H1 (cell line): ENCODE measurements around the gene PRICKLE1. TPM values are rescaled to one million over a fixed set of nuclear protein-coding genes. Genes with fewer than 3 reads are reported as not detected.

ENCODE experiments used
- CTCF ChIA-PET: fragments of 300-600 bp; sonication (Branson Sonifier 250); formaldehyde crosslinking; loops from one replicate; lab custom pipeline; 2021; ENCODE audit not compliant: partially characterized antibody; lab: Charles Lee
- POLR2A ChIA-PET: fragments of 300-600 bp; sonication (Branson Sonifier 250); formaldehyde crosslinking; loops from one replicate; lab custom pipeline; 2021; ENCODE audit warnings: inconsistent platforms; ENCODE audit not compliant: partially characterized antibody; lab: Charles Lee
- DNase-seq, 2 experiments: peaks; one replicate each; pipeline versions ENCODE4 v3.0.0 to v3.0.0-alpha.2; 2010 to 2022; ENCODE audit warnings: low spot score in 2 of 2, low read depth in 1 of 2, mixed read lengths in 1 of 2
- FAIRE-seq: peaks from 2 replicates; lab custom pipeline; 2011; peaks lifted over from hg19 to GRCh38; lab: Jason Lieb, UNC
- H2AFZ ChIP-seq: 2 replicates; pipeline ENCODE4 v1.8.1; 2012; ENCODE audit warnings: low read length, inconsistent platforms
- H2AK5ac ChIP-seq: 2 replicates; pipeline ENCODE4 v1.6.1; 2013; ENCODE audit warnings: low read depth, low read length
- H2BK120ac ChIP-seq: replicated peaks from 2 replicates; pipeline ENCODE3; 2013; ENCODE audit warnings: low read depth, low read length, inconsistent platforms
- H2BK12ac ChIP-seq: 2 replicates; pipeline ENCODE4 v1.6.1; 2013; ENCODE audit warnings: low read depth, low read length
- H2BK15ac ChIP-seq: 2 replicates; pipeline ENCODE4 v1.6.1; 2013; ENCODE audit warnings: low read length
- H2BK20ac ChIP-seq: 2 replicates; pipeline ENCODE4 v1.6.1; 2013; ENCODE audit warnings: low read length
- H2BK5ac ChIP-seq: 2 replicates; pipeline ENCODE4 v1.6.1; 2013; ENCODE audit warnings: low read depth, low read length
- H3K14ac ChIP-seq: 2 replicates; pipeline ENCODE4 v1.6.1; 2013; ENCODE audit warnings: inconsistent platforms; ENCODE audit not compliant: insufficient read length
- H3K18ac ChIP-seq: 2 replicates; pipeline ENCODE4 v1.6.1; 2013; ENCODE audit warnings: low read length; ENCODE audit errors: extremely low read depth
- H3K23ac ChIP-seq: 2 replicates; pipeline ENCODE4 v1.6.1; 2013; ENCODE audit warnings: inconsistent platforms; ENCODE audit not compliant: insufficient read length
- H3K23me2 ChIP-seq: 2 replicates; pipeline ENCODE4 v1.6.1; 2013; ENCODE audit warnings: low read depth, low read length
- H3K27ac ChIP-seq: 2 replicates; pipeline ENCODE4 v1.6.1; 2011; ENCODE audit warnings: low read depth, low read length, inconsistent platforms
- H3K27me3 ChIP-seq, 4 experiments: replicated peaks in 1 of 4; 1 replicate in 1 of 4; 2 replicates in 3 of 4; pipeline versions ENCODE4 v1.6.1 to v1.8.1; 2011 to 2013; ENCODE audit warnings: low read length in 3 of 4, mild to moderate bottlenecking in 3 of 4, inconsistent platforms in 2 of 4, mixed read lengths in 2 of 4, moderate library complexity in 1 of 4; ENCODE audit not compliant: control insufficient read depth in 3 of 4, insufficient read depth in 3 of 4; ENCODE audit errors: extremely low read depth in 1 of 4
- H3K36me3 ChIP-seq, 4 experiments: 2 replicates each; pipeline versions ENCODE4 v1.6.1 to v1.8.1; 2011 to 2013; ENCODE audit warnings: mild to moderate bottlenecking in 4 of 4, low read length in 3 of 4, moderate library complexity in 2 of 4, control low read depth in 1 of 4, inconsistent platforms in 1 of 4; ENCODE audit not compliant: insufficient read depth in 4 of 4, control insufficient read depth in 2 of 4
- H3K4ac ChIP-seq: replicated peaks from 2 replicates; pipeline ENCODE3; 2013; ENCODE audit warnings: low read length, low read depth, mixed read lengths, inconsistent platforms; ENCODE audit not compliant: insufficient read length
- H3K4me1 ChIP-seq, 4 experiments: replicated peaks in 1 of 4; 1 replicate in 1 of 4; 2 replicates in 3 of 4; pipeline versions ENCODE4 v1.6.1 to v1.8.1; 2011 to 2013; ENCODE audit warnings: low read length in 3 of 4, inconsistent platforms in 2 of 4, mixed read lengths in 1 of 4; ENCODE audit not compliant: insufficient read depth in 4 of 4, control insufficient read depth in 3 of 4
- H3K4me2 ChIP-seq, 2 experiments: 2 replicates each; pipeline versions ENCODE4 v1.6.1 to v1.8.1; 2011 to 2013; ENCODE audit warnings: low read depth in 2 of 2, low read length in 2 of 2, control low read depth in 1 of 2, inconsistent platforms in 1 of 2, mild to moderate bottlenecking in 1 of 2; ENCODE audit not compliant: insufficient read depth in 1 of 2
- H3K4me3 ChIP-seq, 4 experiments: fragments of 200-600, 300-600 bp in 1 of 4; sonication (generic), shearing (Covaris generic), sonication (Bioruptor Twin) in 1 of 4; 2 replicates each; pipeline versions ENCODE4 v1.5.1 to v1.8.1; 2011 to 2016; ENCODE audit warnings: low read length in 4 of 4, low read depth in 3 of 4, control low read depth in 2 of 4, inconsistent platforms in 2 of 4, mild to moderate bottlenecking in 2 of 4, mixed read lengths in 1 of 4, moderate library complexity in 1 of 4; ENCODE audit not compliant: insufficient read depth in 2 of 4; ENCODE audit errors: extremely low read depth in 1 of 4
- H3K56ac ChIP-seq: replicated peaks from 2 replicates; pipeline ENCODE3; 2013; ENCODE audit warnings: low read depth, mild to moderate bottlenecking, mixed read lengths, low read length, inconsistent platforms; ENCODE audit not compliant: insufficient read length
- H3K79me1 ChIP-seq: 2 replicates; pipeline ENCODE4 v1.6.1; 2013; ENCODE audit warnings: low read depth, low read length, control low read depth
- H3K79me2 ChIP-seq, 2 experiments: 2 replicates each; pipeline versions ENCODE4 v1.6.1 to v1.8.1; 2012 to 2013; ENCODE audit warnings: low read length in 2 of 2, mild to moderate bottlenecking in 2 of 2, inconsistent platforms in 1 of 2; ENCODE audit not compliant: insufficient read depth in 2 of 2, control insufficient read depth in 1 of 2
- H3K9ac ChIP-seq, 4 experiments: replicated peaks in 1 of 4; 1 replicate in 1 of 4; 2 replicates in 3 of 4; pipeline versions ENCODE4 v1.6.1 to v1.8.1; 2011 to 2013; ENCODE audit warnings: low read depth in 3 of 4, low read length in 3 of 4, control low read depth in 2 of 4, mild to moderate bottlenecking in 2 of 4, moderate library complexity in 2 of 4, inconsistent platforms in 1 of 4; ENCODE audit errors: extremely low read depth in 1 of 4
- H3K9me3 ChIP-seq, 2 experiments: 2 replicates each; pipeline versions ENCODE4 v1.6.1 to v1.8.1; 2012 to 2013; ENCODE audit warnings: mild to moderate bottlenecking in 2 of 2, moderate library complexity in 2 of 2, control low read depth in 1 of 2, inconsistent platforms in 1 of 2, low read depth in 1 of 2, low read length in 1 of 2, mixed read lengths in 1 of 2; ENCODE audit not compliant: insufficient read depth in 2 of 2
- H4K20me1 ChIP-seq, 2 experiments: replicated peaks in 1 of 2; 2 replicates each; pipeline versions ENCODE3 to v1.8.1; 2011 to 2013; ENCODE audit warnings: inconsistent platforms in 2 of 2, low read length in 2 of 2, mild to moderate bottlenecking in 1 of 2; ENCODE audit not compliant: insufficient read depth in 2 of 2, control insufficient read depth in 1 of 2
- H4K5ac ChIP-seq: 2 replicates; pipeline ENCODE4 v1.6.1; 2013; ENCODE audit warnings: low read length, low read depth, mixed read lengths, inconsistent platforms; ENCODE audit not compliant: insufficient read length
- H4K8ac ChIP-seq: 2 replicates; pipeline ENCODE4 v1.8.0; 2013; ENCODE audit warnings: mild to moderate bottlenecking, moderate library complexity, low read length, inconsistent platforms; ENCODE audit not compliant: insufficient read depth; ENCODE audit errors: extremely low read depth
- H4K91ac ChIP-seq: replicated peaks from 2 replicates; pipeline ENCODE3; 2013; ENCODE audit warnings: low read length, mixed read lengths, inconsistent platforms; ENCODE audit not compliant: insufficient read length
- EZH2 ChIP-seq: fragments of 200-600 bp; sonication (generic); IDR thresholded peaks from 2 replicates; pipeline ENCODE4 v1.7.1; 2012; ENCODE audit warnings: low read depth, mild to moderate bottlenecking, moderate library complexity, low read length, inconsistent platforms; ENCODE audit not compliant: severe bottlenecking
- HDAC6 ChIP-seq: IDR thresholded peaks from one replicate; pipeline ENCODE4 v1.7.1; 2012; ENCODE audit warnings: low read depth, mild to moderate bottlenecking, inconsistent platforms, low read length, moderate library complexity
- KDM1A ChIP-seq: fragments of 200-600, 300-600 bp; sonication (generic); IDR thresholded peaks from 2 replicates; pipeline ENCODE4 v1.7.1; 2016; ENCODE audit warnings: mild to moderate bottlenecking, low read length, borderline replicate concordance
- NANOG ChIP-seq: IDR thresholded peaks from 2 replicates; pipeline ENCODE4 v1.6.1; 2011; ENCODE audit warnings: low read length, low read depth, mild to moderate bottlenecking, inconsistent platforms; ENCODE audit not compliant: insufficient read depth, poor library complexity, severe bottlenecking
- RAD21 ChIP-seq, 2 experiments: IDR thresholded peaks in 1 of 2; conservative IDR thresholded peaks in 1 of 2; 2 replicates each; pipeline ENCODE4 v1.6.1; 2011; ENCODE audit warnings: low read depth in 2 of 2, low read length in 2 of 2, improper control_type of control experiment in 1 of 2, inconsistent platforms in 1 of 2, mild to moderate bottlenecking in 1 of 2, moderate library complexity in 1 of 2
- RXRA ChIP-seq: IDR thresholded peaks from 2 replicates; pipeline ENCODE4 v1.6.1; 2011; ENCODE audit warnings: low read depth, mild to moderate bottlenecking, low read length, moderate library complexity; ENCODE audit not compliant: insufficient read depth
- WGBS, 2 experiments: shearing (Covaris generic) in 1 of 2; methylation state at CpG; one replicate each; pipeline versions ENCODE4 v1.1.6 to v1.1.7; 2013 to 2015; ENCODE audit warnings: low lambda C conversion rate in 2 of 2, mixed read lengths in 2 of 2, inconsistent platforms in 1 of 2, low coverage in 1 of 2, missing lambda C conversion rate in 1 of 2; ENCODE audit not compliant: insufficient replicate concordance in 2 of 2, insufficient coverage in 1 of 2, insufficient read length in 1 of 2; ENCODE audit errors: extremely low coverage in 1 of 2, missing lambda C conversion rate in 1 of 2; 5-methylcytosine and 5-hydroxymethylcytosine counted together
- polyA plus RNA-seq, 7 experiments: library from polyadenylated mRNA; depleted of rRNA in 3 of 7; stranded (reverse) in 5 of 7; unstranded in 2 of 7; fragments of >200 nt in 5 of 7; fragments of 200-250 nt in 2 of 7; gene quantifications; 1 replicate in 5 of 7; 2 replicates in 1 of 7; 4 replicates in 1 of 7; pipeline versions ENCODE4 v1.2.1 to v1.2.3, GENCODE V29; 2011 to 2013; ENCODE audit warnings: missing spikeins in 2 of 7, mixed read lengths in 2 of 7
- total RNA-seq: library from RNA; stranded (reverse); fragmentation: NEBNext Ultra II Directional; extraction: Animal tissue kit (Norgen Biotek cat#: 25700); gene quantifications from 2 replicates; pipeline ENCODE4 v1.2.1, GENCODE V29; 2021
- TF ChIP-seq, protein P1 (sequence below), 3 experiments: IDR thresholded peaks; 1 replicate in 2 of 3; 2 replicates in 1 of 3; pipeline versions ENCODE4 v1.5.1 to v1.6.1; 2011; ENCODE audit warnings: low read length in 3 of 3, mild to moderate bottlenecking in 3 of 3, inconsistent platforms in 2 of 3, low read depth in 1 of 3, moderate library complexity in 1 of 3; ENCODE audit not compliant: insufficient read depth in 1 of 3; ENCODE audit errors: control extremely low read depth in 1 of 3

The PRICKLE1 gene
- total and polyA plus RNA-seq, 2 of the 8 experiments (the other 6 are each of a cell fraction or from before 2014, with no cell fraction given) = 14.0 to 22.4 TPM

DNA sequence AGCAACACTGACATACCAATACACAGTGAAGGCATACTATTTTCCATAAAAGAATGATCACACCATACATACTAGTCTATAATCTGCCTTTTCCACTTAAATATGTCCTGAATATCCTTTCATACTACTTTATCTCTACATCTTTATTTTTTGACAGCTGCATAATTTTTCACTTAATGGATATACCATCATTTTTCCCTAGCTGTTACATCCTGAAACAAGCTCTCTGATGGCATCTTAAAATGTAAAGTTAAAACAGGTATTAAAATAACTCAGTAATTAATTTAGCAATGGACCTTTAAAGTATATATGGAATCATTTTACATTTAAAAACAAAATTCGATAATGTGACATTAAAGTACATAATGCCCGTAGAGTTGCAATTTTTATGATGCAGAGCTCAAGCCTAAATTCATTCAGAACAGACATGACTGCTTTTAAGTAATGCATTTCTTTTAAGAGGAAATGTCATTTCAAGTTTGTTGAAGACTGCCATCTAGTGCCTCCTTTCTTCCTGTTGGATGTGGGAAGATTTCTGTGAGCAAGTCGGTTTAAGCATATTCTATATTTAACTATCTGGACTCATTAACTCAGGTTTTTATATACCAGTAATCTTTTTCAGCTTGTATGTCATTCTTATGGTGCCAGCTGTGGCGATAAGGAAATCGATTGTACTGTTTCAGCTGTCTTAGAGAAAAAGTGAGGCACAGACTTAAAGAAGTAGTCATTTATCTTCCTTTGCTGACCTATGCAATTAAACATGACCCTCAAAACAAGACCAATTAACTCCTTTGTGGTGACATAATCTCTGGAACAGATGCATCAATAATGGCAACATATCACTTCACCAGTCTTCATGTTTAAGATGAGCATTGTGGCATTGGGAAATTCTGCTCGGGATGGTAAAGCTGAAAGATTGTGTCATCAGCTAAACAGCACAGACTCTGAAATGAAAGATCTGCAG, 20.3 kb downstream of the PRICKLE1 start:
- Histone ChIP-seq H3K79me1 (no peaks in the 10 kb centered on the region), H4K91ac (no peak overlapping the region), H3K56ac (no peak overlapping the region), H3K23me2 (no peaks in the 10 kb centered on the region), H2AK5ac (no peak overlapping the region), H2BK15ac (no peak overlapping the region), H3K18ac (no peak overlapping the region), H3K4me1 (peaks cover 0 to 4% (median 0%) of the 10 kb centered on the region in 4 experiments; a peak in 1 of 7 replicates), H2BK5ac (no peak overlapping the region), H3K14ac (no peak overlapping the region), H2BK120ac (no peak overlapping the region), H3K23ac (no peak overlapping the region), H3K4ac (no peak overlapping the region), H3K27me3 (no peaks in the 10 kb centered on the region), H2BK20ac (no peak overlapping the region), H2BK12ac (no peak overlapping the region), H3K4me2 (no peak overlapping the region), H3K36me3 (no peaks in the 10 kb centered on the region), H3K4me3 (no peak overlapping the region), H3K9ac (no peak overlapping the region), H3K27ac (no peak overlapping the region), H3K9me3 (no peaks in the 10 kb centered on the region), H4K20me1 (no peaks in the 10 kb centered on the region), H4K5ac (no peak overlapping the region), H4K8ac (no peak overlapping the region), H2AFZ (no peak overlapping the region), H3K79me2 (no peaks in the 10 kb centered on the region)
- FAIRE-seq = peak; percentile 91
- WGBS, 2 experiments = 46% methylated on average over 6 of the region's 6 CpGs; no CpG with 5 or more reads in 1 of the 2 experiments
- ChIA-PET POLR2A (interaction anchor here (0.5 to 4.8 kb wide), 7 partner anchors 17 to 92 kb away, joined by 3 to 39 read pairs (median 4); no protein-coding TSS in a partner anchor), CTCF (interaction anchor here (0.6 to 8.5 kb wide), 30 partner anchors 9 to 770 kb away, joined by 3 to 104 read pairs (median 4); no protein-coding TSS in a partner anchor)
- no peak for DNase-seq
- no peak for TF ChIP-seq KDM1A
- no peak for TF ChIP-seq EZH2
- TF ChIP-seq HDAC6 = no peak
- peak; percentile 85 for TF ChIP-seq RAD21 (IDR thresholded peaks at IDR 0.05 in 1 of 2, conservative IDR thresholded peaks at IDR 0.05 in 1 of 2; ENCODE audit: low read depth in 2 of 2, low read length in 2 of 2)
- TF ChIP-seq, protein P1, sequence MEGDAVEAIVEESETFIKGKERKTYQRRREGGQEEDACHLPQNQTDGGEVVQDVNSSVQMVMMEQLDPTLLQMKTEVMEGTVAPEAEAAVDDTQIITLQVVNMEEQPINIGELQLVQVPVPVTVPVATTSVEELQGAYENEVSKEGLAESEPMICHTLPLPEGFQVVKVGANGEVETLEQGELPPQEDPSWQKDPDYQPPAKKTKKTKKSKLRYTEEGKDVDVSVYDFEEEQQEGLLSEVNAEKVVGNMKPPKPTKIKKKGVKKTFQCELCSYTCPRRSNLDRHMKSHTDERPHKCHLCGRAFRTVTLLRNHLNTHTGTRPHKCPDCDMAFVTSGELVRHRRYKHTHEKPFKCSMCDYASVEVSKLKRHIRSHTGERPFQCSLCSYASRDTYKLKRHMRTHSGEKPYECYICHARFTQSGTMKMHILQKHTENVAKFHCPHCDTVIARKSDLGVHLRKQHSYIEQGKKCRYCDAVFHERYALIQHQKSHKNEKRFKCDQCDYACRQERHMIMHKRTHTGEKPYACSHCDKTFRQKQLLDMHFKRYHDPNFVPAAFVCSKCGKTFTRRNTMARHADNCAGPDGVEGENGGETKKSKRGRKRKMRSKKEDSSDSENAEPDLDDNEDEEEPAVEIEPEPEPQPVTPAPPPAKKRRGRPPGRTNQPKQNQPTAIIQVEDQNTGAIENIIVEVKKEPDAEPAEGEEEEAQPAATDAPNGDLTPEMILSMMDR (IDR thresholded peaks at IDR 0.05; ENCODE audit: control extremely low read depth in 1 of 3, insufficient read depth in 1 of 3, low read depth in 1 of 3, low read length in 3 of 3) = peak in 2 of 3 experiments; percentile 36 to 63; a peak in 2 of 4 replicates
- TF ChIP-seq NANOG = no peak
- no peak for TF ChIP-seq RXRA
